ENCODE measurements around the gene WNT9B.

GRCh38 chr17:46819906-46820351, 31.5 kb upstream of the WNT9B start:
- TF ChIP-seq CTCF (IDR thresholded peaks at IDR 0.05) (no peak), ZFX (IDR thresholded peaks at IDR 0.05; ENCODE audit: borderline replicate concordance) (no peak)
